ENCODE measurements around the gene C10orf90.
A peak's percentile ranks its signal among the peaks of the same experiment; 100 is the strongest.

Gene C10orf90

DNA sequence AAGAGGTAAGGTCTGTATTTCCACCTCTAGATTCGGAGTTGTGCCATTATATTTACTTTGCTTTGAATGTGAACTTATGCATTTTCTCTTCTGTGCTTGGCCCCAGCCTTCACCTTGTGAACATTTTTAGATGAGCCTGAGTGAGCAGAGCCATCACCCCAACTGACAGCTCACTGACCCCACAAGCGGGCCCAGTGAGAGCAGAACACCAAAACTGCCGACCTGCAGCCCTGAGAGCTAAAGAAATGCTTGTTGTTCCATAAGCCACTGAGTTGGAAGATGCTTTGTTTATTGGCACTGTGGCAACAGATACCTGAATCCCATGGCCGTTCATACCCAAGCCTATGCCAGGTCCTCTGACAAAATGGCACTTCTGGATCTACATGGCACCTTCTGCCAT is 37.8 kb downstream of the C10orf90 start:
- DNase-seq (ENCODE audit: low spot score) = no peak

DNA sequence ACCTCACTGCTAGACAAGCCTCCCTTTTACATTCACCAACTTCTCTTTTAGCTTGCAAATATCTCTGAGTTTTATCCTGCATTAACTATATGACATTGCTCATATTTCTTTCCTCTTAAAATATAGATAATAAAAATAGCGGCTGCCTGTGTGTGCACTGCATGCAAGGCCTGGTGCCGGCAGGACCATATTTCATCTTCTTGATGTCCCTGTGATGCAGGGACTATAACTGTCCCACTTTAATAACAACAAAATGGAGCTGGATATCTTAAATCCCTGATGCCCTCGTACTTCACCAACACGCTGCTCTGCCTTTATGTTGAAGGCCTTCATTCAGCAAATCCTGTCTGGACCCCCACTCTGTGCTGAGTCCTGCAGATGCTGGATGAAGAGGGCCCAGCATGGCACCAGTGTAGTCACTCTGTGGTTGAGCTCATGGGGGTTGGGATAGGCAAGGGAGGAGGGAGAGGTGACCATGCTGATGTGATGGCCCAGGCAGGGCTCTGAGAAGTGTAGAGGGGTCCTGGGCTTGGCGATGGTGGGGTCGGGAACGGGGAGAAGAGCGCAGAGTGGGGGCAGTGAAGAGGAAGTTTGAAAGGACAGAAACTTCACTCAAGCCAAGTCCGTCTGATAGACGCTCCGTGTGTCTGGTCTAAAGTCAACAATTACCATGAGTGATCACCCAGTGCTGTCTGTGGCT is 40.4 kb downstream of the C10orf90 start:
- DNase-seq (ENCODE audit: low spot score) = peak; percentile 36

DNA sequence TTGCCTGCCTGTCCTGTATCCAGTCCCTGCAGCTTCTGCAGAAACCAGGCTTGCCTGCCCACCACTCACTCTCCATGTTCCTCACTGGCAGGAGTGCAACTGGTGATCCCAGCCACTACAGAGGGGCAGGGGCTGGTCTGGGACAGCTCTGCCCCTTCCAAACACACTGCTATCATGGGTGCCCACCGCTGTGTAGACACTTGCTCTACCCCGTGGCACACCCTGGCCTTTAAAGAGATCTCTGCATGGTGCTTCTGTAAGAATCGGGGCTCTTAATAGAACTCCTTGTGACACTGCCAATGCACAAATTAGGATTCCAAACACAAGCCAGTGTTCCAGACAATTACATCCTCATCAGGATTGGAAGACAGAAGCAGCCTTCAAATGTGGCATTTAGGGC is 41.7 kb downstream of the C10orf90 start:
- DNase-seq (ENCODE audit: low spot score) = no peak

DNA sequence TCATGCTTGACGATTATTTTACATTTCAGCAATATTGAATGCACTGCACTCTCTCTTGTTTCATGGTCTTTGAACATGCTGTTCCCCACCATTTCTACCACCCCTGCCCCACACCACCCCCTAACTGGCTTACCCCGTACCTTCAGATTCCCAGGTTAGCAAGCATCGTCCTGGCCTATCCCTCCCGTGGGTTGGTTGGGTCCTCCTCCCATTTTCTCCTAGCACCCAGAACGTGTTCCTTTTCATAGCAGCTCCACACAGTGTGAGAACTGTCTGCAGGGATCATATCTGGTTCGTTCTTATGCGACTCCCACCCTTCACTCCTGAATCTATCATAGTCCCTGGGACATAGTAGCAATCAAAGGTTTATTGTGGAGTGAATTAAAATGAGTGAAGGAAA is 48.6 kb downstream of the C10orf90 start:
- no peak for DNase-seq (ENCODE audit: low spot score)

DNA sequence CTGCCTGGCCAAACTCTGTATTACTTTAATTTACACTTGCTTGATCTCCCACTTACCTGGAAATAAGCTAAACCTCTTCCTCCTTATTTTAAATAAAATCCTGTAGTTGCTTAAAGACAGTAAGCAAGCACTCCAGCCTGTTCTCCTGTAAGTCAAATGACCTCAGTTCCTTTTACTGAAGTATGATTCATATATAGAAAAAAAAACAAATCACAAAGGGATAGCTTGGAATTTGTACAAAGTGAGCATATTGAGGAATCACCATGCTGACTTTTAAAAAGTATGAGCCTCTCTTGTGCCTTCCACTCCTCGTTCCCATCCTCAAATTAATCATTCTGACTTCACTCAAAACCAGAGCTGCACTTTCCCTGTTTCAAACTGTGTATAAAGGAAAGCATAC is 52.0 kb downstream of the C10orf90 start:
- DNase-seq (ENCODE audit: low spot score) = no peak

DNA sequence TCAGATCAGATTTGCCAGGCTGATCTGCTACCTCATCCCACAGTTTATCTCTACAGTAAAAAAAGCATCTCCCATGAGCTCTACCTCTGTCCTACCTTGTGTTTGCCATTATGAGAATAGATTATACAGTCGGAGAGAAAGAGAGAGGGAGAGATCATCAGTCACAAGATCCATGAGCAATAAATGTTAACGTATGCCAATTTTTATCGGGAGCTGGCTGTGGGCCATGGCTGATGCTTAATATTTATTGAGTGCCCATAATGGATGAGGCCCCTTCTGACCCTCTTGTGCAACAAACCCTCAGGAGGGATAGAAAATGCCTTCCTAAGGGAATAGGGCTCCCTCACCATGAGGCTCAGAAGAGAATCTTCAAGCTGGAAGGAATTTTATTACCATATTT is 52.8 kb downstream of the C10orf90 start:
- peak; percentile 3 for DNase-seq (ENCODE audit: low spot score)

DNA sequence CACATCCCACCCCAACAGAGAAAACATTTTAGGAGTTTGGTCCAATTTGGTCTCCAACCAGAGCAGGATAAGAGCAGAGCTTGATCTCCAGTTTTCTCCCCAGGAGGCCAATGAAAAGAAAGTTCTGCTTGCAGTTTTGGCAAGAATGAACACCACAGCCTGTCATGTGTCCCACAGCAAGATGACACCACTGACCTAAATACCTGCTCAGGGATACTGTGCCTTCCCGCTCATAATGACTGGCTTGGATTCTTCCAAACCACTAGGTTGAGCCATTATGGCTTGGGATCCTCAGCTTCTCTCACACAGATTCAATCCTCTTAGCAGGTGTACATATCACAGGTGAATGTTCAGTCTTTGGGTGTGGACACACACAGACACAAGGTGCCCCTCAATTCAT is 53.3 kb downstream of the C10orf90 start:
- DNase-seq (ENCODE audit: low spot score) = peak; percentile 8

DNA sequence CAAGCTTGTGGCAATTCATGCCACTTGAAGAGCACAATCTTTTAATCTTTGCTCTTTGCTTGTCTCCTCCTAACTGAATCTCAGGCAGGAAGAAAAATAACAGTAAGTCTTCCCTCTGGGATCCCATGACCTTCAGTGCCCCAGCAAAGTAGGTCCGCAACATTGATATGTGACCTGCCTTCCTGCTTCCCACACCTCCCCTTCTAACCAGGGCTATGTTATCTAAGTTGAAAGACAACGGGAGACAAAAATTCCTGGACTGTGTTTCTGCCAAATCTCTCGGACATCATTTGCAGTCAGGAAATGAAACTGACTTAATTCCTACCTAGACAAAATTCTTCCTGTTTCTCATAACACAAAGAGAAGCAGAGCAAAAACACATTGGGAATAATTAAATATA is 53.8 kb downstream of the C10orf90 start:
- DNase-seq (ENCODE audit: low spot score) = peak; percentile 4

DNA sequence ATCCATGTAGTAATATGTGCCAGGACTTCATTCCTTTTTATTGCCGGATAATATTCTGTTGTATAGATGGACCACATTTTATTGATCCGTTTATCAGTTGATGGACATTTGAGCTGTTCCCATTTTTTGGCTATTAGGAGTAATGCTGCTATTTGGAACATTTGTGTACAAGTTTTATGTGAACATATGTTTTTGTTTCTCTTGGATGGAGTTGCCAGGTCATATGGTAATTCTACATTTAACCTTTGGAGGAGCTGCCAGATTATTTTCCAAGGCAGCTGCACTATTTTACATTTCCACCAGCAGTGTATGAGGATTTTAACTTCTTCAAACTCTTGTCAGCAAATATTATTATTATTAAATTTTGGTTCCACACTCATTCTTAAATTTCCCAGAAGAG is 59.2 kb downstream of the C10orf90 start:
- DNase-seq (ENCODE audit: low spot score) = no peak

DNA sequence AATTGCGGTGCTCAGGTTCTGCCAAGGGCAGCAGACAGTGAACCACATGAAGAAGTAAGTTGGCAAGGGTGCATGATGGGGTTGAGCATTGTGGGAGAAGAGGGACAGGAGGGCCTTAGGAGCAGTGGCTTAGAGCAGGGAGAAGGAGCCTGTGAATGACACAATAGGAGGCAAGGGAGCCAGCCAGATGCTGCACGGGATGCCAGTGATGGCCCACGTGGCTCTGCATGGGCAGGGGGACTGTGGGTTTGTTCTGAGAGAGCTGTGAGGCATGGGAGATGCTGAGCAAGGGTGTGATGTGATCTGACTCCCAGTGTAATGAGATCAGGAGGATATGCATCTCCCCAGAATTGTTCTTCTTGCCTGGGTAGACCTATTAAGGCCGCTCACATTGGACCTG is 60.9 kb downstream of the C10orf90 start:
- DNase-seq (ENCODE audit: low spot score) = no peak

DNA sequence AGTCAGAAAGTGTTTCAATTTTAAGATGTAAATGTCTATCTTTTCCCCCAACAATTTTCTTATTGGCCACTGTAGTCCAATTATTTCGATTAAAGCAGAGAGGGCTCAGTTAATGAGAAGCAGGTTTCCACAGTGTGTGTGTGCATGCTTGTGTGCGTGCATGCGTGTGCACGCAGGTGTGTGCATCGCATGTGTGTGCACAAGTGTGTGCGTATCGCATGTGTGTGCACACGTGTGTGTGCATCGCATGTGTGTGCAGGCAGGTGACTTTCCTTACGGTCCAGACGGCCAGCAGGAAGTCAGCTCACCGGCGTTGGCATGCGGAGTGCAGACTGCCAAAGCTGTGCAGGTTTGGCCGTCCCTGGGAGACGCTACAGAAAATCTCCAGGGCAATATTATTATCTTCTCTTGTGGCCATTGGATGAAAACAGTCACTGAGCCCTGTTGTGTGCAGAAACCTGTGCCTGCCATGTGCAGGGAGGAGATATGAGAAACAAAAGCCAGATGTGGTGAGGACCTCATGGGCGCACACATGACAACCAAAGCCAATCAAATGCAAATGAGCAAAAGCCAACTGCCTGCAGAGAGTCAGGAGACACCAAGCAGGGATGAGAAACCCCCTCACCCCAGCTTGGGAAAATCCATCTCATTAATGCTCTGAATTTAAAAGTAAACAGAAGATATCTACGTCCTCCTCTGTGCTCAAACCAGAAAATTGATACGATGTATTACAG is 70.4 kb downstream of the C10orf90 start:
- DNase-seq (ENCODE audit: low spot score) = no peak

DNA sequence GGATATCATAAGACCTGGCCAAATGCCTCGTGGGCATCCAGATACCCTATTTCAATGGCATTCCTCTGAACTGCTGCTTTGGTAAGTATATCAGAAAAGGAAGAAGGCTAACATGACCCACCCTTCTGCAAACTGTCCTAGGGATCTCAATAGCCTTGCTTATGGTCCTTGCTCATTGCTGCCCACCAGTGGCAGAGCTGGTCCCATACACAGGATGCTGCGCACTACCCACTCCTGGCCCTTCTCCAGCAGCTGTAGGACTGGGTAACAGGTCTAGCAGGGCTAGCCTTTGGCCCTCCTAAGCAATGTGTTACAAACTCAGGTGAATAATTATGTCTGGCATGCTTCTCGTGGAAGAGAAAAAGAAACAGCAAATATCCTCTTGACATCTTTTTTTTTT is 72.5 kb downstream of the C10orf90 start:
- no peak for DNase-seq (ENCODE audit: low spot score)

DNA sequence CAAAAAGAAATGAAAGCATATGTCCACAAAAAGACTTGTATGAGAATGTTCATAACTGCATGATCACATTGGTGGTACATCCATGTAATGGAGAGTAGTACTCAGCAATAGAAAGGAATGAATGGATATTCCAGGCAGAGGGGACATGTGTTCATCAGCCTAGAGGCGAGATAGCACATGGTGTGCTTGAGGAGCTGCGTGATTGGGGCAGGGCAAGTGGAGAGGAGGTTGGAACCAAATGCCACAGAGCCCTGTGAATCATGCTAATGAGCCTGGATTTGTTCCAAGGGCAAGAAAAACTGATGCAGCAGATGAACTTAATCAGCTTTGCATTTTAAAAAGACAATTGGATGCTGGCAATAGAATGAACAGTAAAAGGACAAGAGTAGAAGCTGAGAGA is 73.3 kb downstream of the C10orf90 start:
- no peak for DNase-seq (ENCODE audit: low spot score)

DNA sequence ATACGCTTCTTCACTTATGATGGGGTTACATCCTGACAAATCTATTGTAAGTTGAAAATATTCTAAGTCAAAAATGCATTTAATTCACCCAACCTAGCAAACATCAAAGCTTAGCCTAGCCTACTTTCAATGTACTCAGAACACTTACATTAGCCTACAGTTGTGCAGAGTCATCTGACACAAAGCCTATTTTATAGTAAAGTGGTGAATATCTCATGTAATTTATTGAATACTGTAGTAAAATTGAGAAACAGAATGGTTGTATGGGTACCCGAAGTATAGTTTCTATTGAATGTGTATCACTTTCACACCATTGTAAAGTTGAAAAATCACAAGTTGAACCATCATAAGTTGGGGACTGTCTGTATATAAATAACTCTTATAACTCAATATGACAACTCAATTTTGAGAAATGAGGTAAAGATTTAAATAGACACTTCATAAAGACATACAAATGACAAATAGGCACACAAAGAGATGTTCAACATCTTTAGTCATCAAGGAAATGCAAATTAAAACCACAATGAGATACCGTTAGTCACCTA is 73.9 kb downstream of the C10orf90 start:
- no peak for DNase-seq (ENCODE audit: low spot score)

DNA sequence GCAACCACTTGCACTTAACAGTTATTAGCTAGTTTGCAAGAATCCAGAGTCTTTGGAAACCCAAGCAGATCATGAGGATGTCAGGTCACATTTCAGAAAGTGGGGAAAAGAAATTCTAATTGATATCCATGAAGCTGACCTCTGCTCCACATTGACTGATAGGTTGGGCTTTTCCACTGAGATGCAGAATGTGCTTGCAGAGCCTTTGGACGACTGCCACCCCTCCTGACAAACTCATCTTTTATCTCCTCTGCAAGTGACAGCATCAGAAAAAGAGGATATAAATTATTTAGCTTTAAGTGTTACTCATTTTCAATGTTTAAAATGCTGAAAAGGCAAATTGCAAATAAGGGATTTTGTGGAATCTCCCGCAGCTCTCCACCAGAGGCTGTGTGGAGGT is 75.3 kb downstream of the C10orf90 start:
- no peak for DNase-seq (ENCODE audit: low spot score)

DNA sequence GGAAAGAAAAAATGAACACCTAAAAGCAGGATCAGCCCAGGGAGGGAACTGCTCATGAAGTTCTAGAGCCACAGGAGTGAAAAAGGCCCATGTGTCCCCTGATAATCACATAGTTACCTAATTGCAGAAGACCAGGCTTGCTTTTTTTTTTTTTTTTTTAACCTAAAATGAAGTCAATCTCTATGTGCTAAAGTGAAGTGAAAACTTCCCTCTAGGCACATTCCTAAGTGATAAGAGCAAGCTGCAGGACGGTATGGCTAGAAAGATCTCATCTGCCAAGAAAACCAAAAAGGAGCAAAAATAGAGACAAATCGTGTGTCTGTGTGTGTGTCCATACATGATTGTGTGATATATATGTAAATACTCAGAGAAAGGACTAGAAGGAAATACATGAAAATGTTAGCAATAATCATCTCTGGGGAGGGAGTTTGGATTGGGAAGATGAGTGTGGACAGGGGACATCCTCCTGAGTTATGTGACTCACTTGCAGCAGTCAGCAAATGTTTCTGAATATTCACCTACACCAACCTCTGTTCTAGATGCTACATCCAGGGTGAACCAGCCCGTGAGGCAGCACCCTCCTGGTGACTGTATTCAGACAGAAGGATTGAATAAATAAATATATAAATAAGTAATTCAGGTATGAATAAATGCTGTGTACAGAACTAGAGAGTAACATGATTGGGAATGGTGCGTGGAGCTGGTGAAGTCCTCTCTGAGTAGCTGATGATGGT is 76.4 kb downstream of the C10orf90 start:
- DNase-seq (ENCODE audit: low spot score) = no peak

DNA sequence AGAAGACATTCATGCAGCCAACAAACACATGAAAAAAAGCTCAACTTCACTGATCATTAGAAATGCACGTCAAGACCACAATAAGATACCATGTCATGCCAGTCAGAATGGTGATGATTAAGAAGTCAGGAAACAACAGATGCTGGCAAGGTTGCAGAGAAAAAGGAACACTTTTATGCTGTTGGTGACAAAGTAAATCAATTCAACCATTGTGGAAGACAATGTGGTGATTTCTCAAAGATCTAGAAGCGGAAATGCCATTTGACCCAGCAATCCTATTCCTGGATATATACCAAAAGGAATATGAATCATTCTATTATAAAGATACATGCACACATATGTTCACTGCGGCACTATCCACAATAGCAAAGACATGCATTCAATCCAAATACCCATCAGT is 77.6 kb downstream of the C10orf90 start:
- DNase-seq (ENCODE audit: low spot score) = no peak

DNA sequence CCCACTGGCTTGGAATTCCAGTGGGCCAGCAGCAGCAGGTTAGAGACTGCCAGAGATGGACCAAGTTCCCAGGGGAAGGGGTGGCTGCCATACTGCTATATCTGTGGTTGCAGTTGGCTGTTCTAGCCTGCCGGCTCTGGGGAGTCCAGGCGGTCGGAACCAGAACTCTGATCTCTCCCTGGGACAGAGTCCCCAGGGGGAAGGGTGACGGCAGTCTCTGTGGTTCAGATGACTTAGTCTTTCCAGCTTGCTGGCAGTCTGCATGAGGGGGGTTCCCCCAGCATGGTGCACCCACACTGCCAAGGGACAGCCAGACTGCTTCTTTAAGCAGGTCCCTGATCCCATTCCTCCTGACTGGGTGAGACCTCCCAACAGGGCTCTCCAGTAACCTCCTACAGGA is 82.5 kb downstream of the C10orf90 start:
- no peak for DNase-seq (ENCODE audit: low spot score)

DNA sequence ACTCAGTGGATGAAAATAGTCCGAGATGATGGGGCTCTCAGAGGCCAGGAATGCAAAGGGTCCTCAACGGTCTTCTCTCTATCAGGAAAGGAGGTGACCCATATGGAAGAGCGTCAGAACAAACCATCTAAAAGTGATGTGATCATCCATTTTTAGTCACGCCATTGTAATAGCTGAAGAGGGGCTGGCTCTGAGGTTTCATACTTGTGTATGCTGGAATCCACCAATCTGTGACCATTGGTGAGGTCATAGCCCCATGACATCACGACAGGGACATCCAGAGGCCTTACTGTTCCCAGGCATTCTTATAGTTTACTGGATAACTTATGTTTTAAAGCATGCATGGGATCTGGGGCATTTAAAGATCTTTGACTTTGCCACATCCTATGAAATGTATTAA is 83.6 kb downstream of the C10orf90 start:
- DNase-seq (ENCODE audit: low spot score) = no peak

DNA sequence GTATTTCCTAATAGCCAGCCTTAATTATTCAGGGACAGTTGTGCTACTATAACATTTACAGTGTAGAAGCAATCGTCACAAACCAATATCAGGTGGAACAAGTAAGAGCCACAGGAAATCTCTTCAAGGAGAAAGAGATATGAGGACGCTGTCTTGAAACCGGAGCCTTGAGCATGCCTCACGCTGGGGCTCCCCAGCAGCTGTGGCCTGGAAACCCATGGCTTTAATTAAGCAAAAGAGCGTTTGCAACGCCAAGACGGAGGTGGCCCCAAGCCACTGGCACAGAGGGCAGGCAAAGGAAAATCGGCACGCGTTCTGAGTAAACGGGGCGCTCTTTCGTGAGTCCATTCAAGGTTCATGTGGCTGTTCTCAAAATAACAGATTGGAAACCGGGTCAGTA is 84.4 kb downstream of the C10orf90 start:
- no peak for DNase-seq (ENCODE audit: low spot score)

DNA sequence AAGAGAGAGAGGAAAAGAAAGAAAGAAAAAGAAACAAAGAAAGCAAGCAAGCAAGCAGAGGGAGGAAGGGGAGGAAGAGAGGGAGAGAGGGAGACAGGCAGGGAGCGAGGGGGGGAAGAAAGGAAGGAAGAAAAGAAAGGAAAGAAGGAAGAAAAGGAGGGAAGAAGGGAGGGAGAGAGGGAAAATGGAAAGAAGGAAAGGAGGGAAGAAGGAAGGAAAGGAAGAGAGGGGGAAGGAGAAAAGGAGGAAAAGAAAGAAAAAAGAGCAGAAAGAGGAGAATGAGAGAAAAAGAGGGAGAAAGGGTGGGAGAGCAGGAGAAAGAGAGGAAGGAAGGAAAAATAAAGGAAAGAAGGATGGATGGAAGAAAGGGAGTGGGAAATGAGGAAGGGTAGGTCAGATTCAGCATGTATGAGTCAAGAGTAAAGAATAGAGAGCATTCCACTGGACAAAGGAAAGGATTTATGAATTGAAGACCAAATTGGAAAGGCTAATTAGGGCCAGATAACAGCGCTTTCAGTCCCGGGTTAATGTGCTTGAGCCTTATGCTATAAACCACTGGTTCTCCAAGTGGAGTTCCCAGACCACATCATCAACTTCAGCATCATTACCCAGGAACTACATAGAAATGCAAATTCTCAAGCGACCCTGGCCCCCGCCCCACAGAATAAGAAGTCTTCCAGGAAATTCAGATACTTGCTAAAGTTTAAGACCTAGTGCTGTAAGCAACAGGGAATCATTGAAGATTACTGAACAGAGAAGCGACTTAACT is 85.1 kb downstream of the C10orf90 start:
- no peak for DNase-seq (ENCODE audit: low spot score)

DNA sequence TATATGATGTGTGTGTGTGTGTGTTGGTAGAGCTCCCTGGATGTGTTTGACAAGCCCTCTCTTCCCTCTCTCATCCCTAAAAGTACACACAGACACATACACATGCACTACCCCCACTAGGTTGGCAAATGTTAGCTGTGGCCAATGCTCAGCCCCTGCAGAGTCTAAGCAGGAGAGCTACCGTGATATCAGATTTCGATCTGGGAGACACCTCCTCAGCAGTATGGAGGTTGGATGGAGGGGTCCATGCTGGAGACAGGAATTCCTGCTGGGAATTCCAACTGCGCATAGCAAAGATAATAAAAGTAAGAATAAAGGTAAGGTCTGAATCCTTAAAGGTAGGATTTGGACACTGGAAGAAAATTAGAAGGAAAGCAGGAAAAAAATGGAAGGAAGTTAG is 85.7 kb downstream of the C10orf90 start:
- no peak for DNase-seq (ENCODE audit: low spot score)
